SK-N-SH treated with all-trans-retinoic acid at 6 μM for 48 hours (cell line): ENCODE data around the gene SAPCD2.

Source experiments
- BACH2 ChIP-seq: fragments of 250-450 bp; sonication (Bioruptor Pico); IDR thresholded peaks from 2 replicates; pipeline ENCODE4 v1.9.0; 2021; ENCODE audit warnings: mild to moderate bottlenecking, borderline replicate concordance
- PATZ1 ChIP-seq: fragments of 250-450 bp; sonication (Bioruptor Pico); IDR thresholded peaks from 2 replicates; pipeline ENCODE4 v1.8.0; 2020; ENCODE audit warnings: mild to moderate bottlenecking, moderate library complexity, borderline replicate concordance
- PPARA ChIP-seq: fragments of 250-450 bp; sonication (Bioruptor Pico); IDR thresholded peaks from 2 replicates; pipeline ENCODE4 v1.5.0; 2020; ENCODE audit warnings: mild to moderate bottlenecking, borderline replicate concordance
- TOX ChIP-seq: fragments of 250-450 bp; sonication (Bioruptor Pico); IDR thresholded peaks from 2 replicates; pipeline ENCODE4 v1.8.0; 2021; ENCODE audit warnings: mild to moderate bottlenecking, moderate library complexity, borderline replicate concordance
- ZFP30 ChIP-seq: fragments of 450-650 bp; formaldehyde crosslinking; IDR thresholded peaks from 2 replicates; pipeline ENCODE4 v1.5.0; 2022; ENCODE audit warnings: mild to moderate bottlenecking, moderate library complexity
- TF ChIP-seq, protein P1 (sequence below): fragments of 250-450 bp; sonication (Bioruptor Pico); IDR thresholded peaks from 2 replicates; pipeline ENCODE4 v1.5.1; 2021; ENCODE audit warnings: mild to moderate bottlenecking, moderate library complexity

- TF ChIP-seq BACH2 (CRISPR knock-in tag): no peak
- no peak for TF ChIP-seq ZFP30 (CRISPR knock-in tag)
- TF ChIP-seq TOX (CRISPR knock-in tag): no peak
- TF ChIP-seq PPARA (CRISPR knock-in tag): no peak
- TF ChIP-seq, protein P1, sequence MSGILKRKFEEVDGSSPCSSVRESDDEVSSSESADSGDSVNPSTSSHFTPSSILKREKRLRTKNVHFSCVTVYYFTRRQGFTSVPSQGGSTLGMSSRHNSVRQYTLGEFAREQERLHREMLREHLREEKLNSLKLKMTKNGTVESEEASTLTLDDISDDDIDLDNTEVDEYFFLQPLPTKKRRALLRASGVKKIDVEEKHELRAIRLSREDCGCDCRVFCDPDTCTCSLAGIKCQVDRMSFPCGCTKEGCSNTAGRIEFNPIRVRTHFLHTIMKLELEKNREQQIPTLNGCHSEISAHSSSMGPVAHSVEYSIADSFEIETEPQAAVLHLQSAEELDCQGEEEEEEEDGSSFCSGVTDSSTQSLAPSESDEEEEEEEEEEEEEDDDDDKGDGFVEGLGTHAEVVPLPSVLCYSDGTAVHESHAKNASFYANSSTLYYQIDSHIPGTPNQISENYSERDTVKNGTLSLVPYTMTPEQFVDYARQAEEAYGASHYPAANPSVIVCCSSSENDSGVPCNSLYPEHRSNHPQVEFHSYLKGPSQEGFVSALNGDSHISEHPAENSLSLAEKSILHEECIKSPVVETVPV (CRISPR knock-in tag): no peak
- TF ChIP-seq PATZ1 (CRISPR knock-in tag): no peak
Measured at GRCh38 chr9:137019891-137020683, 50.3 kb downstream of the SAPCD2 start.
